GM19099 (cell line): ENCODE data around the gene FOXP4.

Experiments used
- POLR2A ChIP-seq: IDR thresholded peaks from 3 replicates; pipeline ENCODE4 v1.6.1; 2011; ENCODE audit warnings: low read depth; ENCODE audit not compliant: insufficient read length; ENCODE audit errors: extremely low read depth

FOXP4 gene

DNA sequence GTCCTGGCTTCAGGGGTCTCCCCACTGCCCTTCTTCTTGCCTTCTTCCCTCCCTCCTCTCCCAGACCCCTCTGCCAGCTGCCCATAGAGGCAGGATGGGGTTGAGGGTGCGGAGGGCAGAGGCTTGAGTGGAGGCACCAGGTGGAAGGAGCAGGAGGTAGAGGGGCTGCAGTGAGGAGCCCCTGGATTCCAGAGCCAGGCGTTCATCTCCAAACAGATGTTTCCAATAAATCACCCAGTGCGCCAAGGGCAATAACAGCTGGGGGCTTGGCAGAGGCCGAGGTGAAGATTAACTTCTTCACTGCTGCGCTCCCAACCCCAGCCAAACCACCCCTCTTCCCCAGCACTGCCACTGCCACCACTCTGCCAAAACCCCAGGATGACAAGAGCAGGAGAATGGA lies 102.7 kb downstream of the FOXP4 start:
- no peak for TF ChIP-seq POLR2A

DNA sequence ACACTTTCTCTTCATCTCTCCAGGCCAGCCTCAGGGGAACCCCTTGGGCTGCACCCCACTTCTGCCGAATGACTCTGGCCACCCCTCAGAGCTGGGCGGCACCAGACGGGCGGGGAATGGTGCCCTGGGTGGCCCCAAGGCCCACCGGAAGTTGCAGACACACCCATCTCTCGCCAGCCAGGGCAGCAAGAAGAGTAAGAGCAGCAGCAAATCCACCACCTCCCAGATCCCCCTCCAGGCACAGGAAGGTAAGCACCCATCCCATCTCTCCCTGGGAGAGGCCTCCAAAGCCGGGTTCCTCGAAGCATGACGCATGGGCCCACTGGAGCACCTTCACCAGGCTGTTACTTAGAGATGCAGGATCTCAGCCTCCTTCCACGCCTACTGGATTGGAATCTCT lies 103.4 kb downstream of the FOXP4 start:
- no peak for TF ChIP-seq POLR2A

DNA sequence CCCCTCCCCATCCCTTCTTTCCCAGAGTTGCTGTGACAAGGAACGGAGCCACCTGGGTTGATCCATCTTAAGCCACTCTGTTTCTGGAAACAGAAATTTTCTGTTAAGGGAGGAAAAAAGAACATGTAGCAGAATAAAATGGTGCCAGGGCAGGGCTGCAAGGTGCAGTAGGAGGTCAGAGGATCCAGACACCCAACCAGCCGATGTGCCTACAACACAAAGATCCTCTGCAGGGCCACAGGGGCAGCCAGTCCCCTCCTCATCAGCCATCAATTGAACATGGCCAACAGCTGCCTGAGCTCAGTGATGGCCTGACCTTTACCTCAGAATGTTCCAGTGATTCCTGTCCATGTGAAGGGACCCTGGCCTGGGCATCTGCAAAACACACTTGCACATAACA lies 103.9 kb downstream of the FOXP4 start:
- no peak for TF ChIP-seq POLR2A

DNA sequence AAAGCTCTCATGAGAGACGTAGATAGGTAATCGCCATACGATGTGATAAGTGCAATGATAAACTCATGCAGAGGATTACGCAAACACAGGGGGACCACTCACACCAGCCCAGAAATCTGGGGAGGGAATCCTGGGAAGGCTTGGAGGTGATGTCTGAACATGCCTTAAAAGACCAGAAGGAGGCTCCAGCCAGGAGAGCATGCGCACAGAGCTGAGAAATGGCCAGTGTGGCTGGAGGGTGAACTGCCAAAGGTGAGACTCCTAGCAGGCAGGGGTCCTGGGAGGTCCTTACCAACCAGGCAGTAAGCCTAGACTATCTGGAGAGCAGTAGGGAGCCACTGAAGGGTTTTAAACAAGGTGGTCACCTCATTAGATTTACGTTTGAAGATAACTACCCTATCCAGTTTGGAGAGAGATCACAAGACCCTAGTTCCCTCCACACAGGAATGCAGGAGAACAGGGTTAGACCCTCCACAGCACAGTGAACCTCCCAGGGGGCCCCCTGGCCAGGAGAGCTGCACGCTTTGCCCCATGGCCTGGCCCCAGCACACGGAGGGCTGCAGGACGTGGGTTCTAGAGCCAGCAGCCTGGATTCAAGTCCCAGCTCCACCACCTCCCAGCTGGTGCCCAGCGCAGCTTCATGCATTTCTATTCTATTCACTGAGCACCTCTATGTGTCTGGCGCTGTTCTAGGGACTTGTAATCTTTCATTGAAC lies 105.2 kb downstream of the FOXP4 start:
- no peak for TF ChIP-seq POLR2A
